ENCODE data around the gene TBX1.
"Not testable (repeated sequence)": the region's sequence is repeated elsewhere in the genome, so short reads cannot be mapped to it uniquely, and the experiment has no call there.

Gene TBX1

DNA sequence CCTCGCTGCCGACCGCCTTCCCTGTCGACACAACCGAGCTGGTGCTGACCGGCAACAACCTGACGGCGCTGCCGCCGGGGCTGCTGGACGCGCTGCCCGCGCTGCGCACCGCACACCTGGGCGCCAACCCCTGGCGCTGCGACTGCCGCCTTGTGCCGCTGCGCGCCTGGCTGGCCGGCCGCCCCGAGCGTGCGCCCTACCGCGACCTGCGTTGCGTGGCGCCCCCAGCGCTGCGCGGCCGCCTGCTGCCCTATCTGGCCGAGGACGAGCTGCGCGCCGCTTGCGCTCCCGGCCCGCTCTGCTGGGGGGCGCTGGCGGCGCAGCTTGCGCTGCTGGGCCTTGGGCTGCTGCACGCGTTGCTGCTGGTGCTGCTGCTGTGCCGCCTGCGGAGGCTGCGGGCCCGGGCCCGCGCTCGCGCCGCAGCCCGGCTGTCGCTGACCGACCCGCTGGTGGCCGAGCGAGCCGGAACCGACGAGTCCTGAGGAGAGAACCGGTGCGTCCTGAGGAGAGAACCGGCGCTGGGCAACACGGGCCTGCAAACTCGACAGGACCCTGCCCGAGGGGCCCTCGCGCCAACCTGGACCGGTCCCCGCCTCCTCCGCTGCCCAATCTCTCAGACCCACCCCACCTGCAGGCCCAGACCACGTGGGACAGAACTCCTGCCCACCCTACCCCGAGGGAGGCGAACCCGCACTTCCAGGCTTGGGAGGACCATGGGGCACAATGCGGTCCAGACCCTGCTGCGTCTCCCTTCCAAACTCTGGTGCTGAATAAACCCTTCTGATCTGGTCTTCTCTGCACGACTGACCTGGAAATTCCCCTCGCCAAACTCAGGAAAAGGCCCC lies 36.4 kb upstream of the TBX1 start:
- DNase-seq, result no peak

DNA sequence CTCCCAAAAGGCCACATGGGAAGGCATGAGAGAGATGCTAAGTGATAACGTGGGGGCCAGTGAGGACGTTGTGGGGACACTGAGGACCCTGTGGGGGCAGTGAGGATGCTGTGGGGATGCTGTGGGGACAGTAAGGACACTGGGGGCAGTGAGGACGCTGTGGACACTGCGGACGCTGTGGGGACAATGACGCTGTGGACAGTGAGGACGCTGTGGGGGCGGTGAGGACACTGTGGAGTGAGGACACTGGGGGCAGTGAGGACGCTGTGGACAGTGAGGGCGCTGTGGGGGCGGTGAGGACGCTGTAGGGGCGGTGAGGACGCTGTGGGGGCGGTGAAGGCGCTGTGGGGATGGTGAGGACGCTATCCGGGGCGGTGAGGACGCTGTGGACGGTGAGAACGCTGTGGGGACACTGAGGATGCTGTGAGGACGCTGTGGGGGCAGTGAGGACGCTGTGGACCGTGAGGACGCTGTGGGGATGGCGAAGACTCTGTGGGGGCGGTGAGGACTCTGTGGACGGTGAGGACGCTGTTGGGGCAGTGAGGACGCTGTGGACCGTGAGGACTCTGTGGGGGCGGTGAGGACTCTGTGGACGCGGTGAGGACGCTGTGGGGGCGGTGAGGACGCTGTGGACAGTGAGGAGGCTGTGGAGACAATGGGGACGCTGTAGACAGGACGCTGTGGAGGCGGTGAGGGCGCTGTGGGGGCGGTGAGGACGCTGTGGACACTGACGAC lies 35.5 kb upstream of the TBX1 start:
- DNase-seq, result no peak

DNA sequence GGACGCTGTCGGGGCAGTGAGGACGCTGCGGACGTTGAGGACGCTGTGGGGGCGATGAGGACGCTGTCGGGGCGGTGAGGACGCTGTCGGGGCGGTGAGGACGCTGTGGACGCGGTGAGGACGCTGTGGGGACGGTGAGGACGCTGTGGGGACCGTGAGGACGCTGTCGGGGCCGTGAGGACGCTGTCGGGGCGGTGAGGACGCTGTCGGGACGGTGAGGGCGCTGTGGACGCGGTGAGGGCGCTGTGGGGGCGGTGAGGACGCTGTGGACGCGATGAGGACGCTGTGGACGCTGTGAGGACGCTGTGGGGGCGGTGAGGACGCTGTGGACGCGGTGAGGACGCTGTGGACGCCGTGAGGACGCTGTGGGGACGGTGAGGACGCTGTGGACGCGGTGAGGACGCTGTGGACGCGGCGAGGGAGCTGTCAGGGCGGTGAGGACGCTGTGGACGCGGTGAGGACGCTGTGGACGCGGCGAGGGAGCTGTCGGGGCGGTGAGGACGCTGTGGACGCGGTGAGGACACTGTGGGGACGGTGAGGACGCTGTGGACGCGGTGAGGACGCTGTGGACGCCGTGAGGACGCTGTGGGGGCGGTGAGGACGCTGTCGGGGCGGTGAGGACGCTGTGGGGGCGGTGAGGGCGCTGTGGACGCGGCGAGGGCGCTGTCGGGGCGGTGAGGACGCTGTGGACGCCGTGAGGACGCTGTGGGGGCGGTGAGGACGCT lies 34.4 kb upstream of the TBX1 start:
- DNase-seq, result not testable (repeated sequence)

DNA sequence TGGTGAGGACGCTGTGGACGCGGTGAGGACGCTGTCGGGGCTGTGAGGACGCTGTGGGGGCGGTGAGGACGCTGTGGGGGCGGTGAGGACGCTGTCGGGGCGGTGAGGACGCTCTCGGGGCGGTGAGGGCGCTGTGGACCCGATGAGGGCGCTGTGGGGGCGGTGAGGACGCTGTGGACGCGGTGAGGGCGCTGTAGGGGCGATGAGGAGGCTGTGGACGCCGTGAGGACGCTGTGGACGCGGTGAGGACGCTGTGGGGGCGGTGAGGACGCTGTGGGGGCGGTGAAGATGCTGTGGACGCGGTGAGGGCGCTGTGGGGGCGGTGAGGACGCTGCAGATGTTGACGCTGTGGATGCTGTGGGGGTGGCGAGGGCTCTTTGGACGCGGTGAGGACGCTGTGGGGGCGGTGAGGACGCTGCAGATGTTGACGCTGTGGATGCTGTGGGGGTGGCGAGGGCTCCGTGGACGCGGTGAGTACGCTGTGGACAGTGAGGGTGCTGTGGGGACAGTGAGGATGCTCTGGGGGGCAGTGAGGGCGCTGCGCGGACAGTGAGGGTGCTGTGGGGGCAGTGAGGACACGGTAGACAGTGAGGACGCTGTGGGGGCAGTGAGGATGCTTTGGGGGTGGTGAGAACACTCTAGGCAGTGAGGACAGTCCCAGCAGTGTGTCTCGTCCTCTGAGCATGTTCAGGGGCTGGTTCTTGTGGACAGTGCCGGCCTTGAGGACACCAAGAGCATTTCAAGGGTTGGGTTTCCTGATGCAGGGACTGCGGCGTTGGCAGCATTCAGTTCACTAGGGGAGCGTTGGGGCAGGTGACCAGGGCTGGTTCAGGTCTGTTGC lies 33.0 kb upstream of the TBX1 start:
- DNase-seq, result no peak

DNA sequence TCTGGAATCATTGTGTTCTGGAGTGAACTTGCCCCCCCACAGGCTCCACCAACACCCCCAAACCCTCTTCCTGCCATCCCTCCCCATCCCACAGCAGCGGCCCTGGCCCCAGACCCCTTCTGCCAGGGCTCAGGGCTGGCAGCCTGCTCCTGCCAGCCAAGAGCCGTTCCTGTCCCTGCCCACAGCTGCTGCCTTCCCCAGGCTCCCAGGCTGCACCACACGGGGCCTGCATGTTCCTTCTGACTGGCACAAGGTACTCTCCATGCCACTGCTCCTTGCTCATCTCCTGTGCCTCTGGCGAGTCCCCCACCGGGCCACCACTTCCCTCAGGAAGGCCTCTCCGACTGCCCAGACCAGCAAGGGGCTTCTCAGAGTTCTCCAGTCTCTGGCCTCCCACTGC lies 32.3 kb upstream of the TBX1 start:
- DNase-seq, result no peak

DNA sequence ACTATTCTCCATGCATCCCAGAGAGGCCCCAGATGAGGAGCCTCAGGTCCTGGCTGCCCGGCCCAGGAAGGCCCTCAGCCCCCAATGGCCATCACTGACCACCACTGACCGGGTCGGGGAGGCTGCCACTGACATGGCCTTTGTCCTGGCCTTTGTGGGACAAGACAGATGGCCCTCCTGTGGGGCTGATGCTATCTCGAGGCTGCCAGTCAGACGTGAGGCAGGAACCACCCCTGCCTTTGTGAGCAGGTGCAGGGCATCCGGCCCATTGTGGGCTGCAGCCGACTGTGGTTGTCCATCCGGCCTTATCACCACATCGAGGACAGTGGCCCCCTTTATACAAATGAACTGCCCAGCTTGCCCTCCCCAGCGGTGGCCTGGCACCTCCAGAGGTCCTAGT lies 31.7 kb upstream of the TBX1 start:
- no peak for DNase-seq

DNA sequence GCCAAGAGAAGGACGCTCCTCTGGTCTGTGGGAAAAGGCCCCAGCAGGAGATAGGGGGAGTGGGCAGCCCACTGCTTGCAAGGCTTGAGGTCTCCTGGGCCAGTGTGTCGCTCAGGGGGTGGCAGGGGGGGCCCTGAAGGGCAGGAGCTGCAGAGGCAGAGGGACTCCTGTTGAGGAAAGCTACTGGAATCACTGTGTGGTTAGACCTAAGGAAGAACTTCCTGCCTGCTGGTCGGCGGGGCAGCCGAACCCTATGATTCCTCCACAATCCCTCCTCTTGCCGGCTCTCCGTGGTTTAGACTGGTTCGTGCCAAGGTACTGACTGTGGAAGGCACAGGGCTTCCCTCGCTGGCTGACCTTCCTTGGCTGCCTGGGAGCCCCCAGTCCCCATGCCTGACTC lies 31.1 kb upstream of the TBX1 start:
- no peak for DNase-seq

DNA sequence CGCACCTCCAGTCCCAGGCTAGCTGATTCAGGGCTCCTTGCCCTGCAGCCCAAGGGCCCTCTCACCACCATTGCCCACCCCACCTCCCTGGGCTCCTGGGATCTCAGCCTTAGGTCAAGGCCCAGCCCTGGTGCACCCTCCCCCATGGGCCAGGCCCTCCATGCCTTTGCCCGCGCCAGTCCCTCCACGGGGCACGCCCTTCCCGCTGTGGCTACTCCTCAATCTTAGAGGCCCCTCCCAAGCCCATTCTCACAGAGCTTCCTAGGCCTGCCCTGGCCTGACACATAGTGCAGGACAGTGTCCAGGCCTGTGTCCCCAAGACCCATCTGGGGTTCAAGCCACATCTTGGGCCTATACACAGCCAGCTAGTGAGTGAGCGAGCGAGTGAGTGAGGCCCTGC lies 30.4 kb upstream of the TBX1 start:
- no peak for DNase-seq

DNA sequence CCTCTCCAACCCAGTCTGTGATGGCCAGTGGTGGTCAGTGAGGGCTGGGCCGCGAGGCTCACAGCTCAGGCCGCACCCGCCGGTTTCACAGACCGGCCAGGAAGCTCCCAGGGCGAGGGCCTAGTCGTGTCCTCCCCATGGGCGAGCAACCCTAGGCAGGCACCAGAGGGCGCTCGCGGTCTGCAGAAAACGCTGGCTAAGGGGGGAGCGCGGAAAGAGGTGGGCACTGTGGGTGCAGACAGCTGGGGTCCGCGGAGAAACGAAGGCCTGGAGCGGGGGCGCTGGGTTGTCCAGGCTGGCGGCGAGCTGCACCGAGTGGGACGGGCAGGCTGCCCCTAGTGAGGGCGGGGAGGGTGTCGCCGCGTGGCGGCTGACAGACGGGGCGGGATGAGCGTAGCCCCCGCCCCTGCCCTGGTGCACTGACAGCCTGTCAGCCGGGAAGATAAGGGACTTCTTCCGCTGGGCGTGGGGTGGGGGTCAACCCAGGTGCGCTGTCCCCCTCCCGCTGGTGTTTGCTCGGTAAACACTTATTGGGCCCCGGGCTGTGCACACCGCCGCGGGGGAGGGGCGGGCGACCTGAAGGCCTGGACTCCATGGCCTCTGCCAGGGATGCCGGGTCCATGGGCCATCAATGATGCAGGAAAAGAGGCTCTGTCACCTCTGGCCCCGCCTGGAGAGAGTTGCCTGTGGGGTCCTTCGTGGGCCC lies 29.8 kb upstream of the TBX1 start:
- peak; percentile 79 for DNase-seq

DNA sequence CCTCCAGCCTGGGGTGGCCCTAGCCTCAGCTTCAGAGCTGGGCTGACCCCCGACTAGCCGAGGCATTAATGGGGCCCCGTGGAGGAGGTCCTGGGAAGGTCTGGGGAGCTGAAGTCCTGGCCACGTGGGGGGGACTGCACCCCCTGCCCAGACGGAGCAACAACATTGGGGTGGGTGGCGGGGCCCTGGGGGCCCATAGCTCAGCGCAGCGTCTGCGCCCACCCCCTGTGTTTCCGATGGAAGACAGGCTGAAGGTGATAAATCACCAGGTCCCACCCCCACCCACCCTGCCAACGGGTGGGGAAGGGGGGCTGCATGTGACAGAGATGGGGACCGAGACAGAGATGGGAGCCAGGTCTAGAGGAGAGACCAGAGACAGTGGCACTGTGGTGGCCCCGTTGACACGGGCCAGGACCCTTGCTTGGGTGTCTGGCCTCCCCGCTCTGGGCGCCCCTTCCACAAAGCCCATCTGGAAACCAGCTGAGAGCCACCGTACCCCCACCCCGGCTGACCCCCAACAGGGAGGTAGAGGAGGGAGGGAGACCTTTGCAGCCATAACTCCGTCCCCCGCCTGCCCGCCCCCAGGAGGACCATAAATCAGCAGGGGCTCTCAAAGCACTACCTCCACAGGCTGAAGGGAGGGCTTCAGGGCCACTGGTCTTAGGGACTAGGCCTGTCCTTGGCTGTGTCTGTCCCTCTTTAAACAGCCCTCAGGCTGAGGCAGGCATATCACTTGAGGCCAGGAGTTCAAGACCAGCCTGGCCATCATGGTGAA lies 29.0 kb upstream of the TBX1 start:
- DNase-seq, result no peak

DNA sequence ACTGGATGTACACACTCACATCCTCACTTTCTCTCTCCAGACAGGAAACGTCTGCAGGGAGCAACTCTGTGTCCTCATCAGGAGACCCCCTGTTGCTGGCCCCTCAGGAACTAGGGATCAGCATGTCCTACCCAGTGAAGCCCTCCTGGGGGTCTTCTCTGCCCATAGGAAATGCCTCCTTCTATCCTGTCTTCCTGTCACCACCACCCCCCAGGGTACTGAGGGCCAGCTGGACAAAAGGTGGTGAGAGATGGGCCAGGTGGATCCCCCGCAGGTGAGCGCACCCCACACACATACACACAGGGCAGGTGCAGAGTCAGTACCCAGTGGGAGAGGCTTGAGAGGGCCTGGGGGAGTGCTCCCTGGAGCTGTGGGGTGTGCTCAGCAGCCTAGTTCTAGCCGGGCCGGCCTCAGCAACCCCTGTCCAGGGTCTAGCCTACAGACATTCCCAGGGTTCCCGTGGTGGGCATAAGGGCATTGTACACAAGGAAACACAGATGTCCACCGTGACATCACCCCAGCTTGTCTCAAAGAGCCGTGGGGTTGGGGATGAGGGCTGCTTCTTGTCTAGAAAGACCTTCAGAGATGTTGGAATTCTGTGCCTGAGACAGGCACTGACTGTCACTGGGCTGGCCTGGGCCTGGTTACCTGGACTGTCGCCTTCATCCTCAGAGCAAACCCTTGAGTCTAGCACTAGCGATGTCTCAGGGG lies 28.0 kb upstream of the TBX1 start:
- DNase-seq, result no peak

DNA sequence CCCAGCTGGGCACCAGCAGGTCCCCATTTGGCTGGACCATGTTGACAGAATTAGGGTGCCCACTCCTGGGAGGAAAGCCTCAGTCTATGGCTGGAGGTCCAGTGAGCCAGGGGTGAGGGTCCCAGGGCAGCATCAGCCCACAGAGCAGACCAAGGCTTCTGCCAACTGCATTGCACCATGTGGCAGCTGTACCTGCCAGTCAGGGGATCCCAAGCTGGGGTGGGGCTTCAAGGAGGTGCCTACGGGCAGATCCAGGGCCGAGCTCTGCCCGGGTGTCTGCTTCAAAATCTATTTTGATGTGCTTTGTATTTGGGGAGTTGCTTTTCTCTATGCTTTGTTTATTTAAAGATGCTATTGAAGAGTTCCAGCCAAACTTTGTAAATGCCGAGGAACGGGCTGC lies 26.8 kb upstream of the TBX1 start:
- DNase-seq, result no peak

DNA sequence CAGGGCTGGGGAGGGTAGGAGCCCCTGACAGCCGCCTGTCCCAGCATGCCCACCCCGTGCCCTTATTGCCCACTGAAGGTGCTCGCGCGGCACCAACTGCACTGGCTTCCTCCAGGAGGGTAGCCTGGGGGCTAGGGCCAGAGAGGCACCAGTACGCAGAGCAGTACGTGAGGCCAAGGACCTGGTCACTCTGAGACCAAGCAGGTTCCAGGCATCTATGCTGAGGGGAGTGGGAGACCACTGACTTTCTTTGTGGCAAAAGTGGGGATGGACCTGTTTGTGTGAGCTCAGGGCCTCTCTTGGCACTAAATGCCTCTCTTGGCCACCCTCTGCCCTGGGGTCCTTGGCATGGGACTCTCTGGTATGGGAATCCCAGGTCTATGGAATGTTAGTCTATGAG lies 26.4 kb upstream of the TBX1 start:
- DNase-seq, result no peak

DNA sequence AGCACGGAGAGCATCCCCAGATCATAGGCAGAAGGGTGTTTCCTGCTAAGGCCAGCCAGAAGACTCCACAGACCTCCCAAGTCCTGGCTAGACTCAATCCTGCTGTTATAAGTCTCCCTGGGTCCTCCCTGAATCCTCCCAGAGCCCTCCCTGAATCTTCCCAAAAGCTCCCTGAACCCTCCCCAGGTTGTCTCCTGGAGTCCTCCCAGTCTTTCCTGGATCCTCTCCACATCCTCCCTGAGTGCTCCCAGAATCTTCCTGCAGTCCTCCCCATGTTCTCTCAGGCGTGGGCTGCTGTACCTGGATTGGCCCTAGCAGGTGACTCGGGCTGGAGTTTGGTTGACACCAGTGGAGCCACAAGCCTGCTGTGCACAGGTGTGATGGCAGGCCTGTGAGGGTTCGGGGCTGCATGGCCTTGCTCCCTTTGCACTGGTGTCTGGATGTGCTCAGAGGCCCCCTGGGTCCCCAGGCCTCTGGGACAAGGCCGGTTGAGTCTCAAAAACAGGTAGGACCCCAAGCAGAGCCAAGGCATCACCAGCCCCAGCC lies 25.7 kb upstream of the TBX1 start:
- DNase-seq, result no peak

DNA sequence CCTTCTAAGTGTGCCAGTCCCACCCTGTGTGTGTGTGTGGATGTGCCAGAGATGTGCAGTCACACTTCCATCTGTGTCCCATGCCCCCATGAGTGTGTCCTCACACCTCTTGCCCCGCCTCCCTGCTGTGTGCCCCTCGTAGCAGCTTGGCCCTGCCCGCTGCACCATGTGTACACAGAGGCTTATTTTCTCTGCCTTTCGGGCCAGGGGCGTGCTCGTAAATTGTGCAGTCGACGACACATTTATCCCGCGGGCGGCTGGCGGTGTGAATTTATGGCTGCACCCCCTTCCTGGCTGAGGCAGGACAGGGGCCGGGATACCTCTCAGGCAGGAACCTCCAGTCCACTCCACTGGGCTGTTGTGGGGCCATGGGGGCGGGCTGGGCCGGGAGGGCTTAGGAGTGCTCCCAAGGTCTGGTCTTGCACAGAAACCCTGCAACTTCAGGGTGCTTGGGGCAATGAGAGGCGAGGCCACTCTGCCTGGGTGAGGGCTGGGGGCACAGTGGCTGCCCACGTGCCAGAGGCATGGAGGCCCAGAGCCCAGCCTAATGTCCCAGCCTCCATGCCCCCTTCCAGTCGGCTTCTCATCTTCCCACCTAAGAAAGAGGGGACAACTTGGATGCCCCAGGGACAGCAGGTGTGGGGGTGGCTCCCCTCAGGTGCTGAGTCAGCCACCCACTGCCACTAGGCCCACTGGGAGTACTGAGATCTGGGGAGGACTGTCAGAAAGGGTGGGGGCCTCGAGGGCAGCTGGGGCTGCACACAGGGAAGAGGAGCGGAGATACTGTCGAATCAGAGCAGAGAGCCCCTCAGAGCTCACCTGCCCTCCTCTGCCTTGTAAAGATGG lies 24.7 kb upstream of the TBX1 start:
- no peak for DNase-seq

DNA sequence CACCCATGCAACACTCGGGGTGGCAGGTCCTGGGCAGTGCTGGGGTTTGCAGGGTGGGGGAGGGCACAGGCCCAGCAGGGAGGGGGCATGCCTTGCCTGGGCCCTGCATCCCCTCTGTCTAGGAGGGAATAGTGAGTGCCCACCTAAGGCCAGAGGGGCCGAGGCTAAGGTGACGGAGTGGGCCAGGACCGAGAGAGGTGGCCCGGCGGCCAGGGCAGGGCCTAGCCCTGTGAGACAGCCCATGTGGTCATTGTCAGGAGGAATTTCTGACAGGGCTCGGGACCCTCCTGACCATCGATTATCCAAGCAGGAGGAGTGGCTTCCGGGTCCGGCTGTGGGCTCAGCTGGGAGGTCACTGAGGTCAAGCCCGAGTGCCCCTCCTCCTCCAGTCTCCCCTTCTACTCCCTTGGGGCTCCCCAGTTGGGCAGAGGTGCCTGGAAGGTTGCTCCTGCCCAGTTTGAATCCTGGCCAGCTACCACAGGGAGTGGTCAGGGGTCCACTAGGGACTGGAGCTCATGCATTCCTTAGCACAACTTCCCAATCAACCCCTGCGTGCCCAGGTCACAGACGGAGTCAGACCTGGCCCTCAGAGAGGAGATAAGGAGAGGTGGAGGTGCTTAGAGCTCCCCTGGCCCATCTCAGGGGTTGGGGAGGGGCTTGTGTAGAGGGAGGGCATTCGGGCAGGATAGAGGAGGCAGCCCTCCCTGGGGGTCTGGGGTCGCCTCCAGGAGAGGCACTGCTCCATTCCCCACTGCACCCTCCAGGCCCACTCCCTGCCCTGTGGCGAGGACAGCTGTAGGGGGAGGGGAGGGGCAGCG lies 22.5 kb upstream of the TBX1 start:
- no peak for DNase-seq

DNA sequence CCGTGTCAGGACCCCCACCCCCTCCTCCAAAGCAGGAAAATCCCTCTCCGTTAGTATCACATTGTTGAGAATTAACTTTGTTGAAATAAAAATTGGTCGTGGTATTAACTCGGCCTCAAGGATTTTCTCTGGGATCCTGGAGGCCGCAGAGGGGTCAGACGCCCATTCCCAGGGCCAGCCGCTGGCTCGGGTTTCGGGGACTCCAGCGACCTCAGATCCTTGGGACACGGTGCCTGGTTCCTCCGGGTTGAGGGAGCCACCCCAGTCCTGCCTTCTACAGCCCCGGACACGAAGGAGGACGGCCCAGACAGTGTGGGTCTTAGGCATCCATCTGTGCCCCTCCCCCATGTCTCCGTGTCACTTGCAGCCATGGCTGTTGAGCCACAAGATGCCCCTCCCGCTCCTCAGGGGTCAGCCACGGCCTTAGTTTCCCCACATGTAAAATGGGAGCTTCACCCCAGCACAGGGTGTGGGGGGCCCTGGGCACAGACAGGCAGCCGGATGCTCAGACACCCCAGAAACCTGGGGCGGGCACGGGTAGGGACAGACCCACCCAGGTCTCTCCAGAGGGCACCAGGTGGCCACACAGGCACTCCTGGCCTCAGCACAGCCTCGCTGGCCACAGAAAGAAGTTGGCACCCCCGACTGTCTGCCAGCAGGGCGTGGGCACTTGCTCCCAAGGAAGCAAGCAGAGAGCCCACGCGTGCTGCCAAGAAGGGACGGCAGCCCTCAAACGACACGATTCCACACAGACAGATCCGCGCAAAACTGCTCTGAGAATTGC lies 21.7 kb upstream of the TBX1 start:
- DNase-seq, result no peak

DNA sequence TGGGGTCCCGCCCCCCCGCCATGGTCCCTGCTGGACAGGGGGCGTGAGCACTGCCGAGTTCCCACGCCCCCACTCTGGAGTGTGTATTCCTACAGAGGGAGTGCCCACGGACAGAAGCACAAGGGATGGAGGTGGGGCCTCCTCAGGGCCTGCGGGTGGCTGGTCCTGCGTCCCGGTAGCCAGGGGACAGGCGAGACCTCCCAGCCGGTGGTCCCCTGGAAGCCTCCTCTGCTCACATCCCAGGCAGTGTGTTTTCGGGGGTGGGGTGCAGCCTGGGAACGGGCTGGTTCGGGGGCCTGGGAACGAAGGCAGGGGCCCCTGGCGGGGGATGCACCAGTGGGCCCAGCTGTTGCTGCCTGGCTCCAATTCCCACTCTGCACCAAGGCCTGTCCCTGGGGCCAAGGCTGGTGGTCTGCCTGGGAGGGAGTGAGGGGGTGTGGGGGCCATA lies 21.1 kb upstream of the TBX1 start:
- no peak for DNase-seq
